Ovary (tissue), 9 donors: Measurements from ENCODE around the gene TACC2. TPM values are rescaled to one million over a fixed set of nuclear protein-coding genes. Genes with fewer than 3 reads are reported as not detected.

Source experiments
- DNase-seq, 5 donors: peaks; one replicate each; pipeline ENCODE4 v3.0.0-alpha.2; 2019 to 2020
- H3K27ac ChIP-seq, 2 donors: fragments of 200-600 bp; one replicate each; pipeline versions ENCODE4 v1.5.1 to v1.8.0; 2019 to 2022
- H3K27me3 ChIP-seq: fragments of 200-600 bp; one replicate; pipeline ENCODE4 v1.8.0; 2022
- H3K36me3 ChIP-seq: fragments of 200-600 bp; sonication (generic); one replicate; pipeline ENCODE4 v1.5.1; 2019
- H3K4me1 ChIP-seq: one replicate; pipeline ENCODE4 v1.8.1; 2013; ENCODE audit warnings: mild to moderate bottlenecking, moderate library complexity; ENCODE audit not compliant: insufficient read depth
- H3K4me3 ChIP-seq: fragments of 200-600 bp; sonication (generic); one replicate; pipeline ENCODE4 v1.5.1; 2017
- H3K9me3 ChIP-seq, 2 donors: fragments of 200-600 bp in 1 of 2; sonication (generic) in 1 of 2; one replicate each; pipeline versions ENCODE4 v1.5.1 to v1.8.1; 2013 to 2019; ENCODE audit warnings: mild to moderate bottlenecking in 1 of 2, moderate library complexity in 1 of 2
- CTCF ChIP-seq, 3 donors: fragments of 450-650 bp in 2 of 3; fragments of 200-600 bp in 1 of 3; IDR thresholded peaks; one replicate each; pipeline versions ENCODE4 v1.5.1 to v1.8.0; 2016 to 2022; ENCODE audit warnings: antibody characterized with exemption in 3 of 3, mild to moderate bottlenecking in 1 of 3
- EP300 ChIP-seq: sonication (generic); formaldehyde crosslinking; IDR thresholded peaks from one replicate; pipeline ENCODE4 v1.6.1; 2017; ENCODE audit warnings: antibody characterized with exemption
- POLR2A ChIP-seq: fragments of 450-650 bp; IDR thresholded peaks from one replicate; pipeline ENCODE4 v1.6.1; 2017; ENCODE audit warnings: antibody characterized with exemption, mild to moderate bottlenecking, moderate library complexity
- WGBS, 3 donors: extraction: QIAGEN DNeasy Blood & Tissue Kit in 1 of 3; methylation state at CpG; one replicate each; pipeline versions ENCODE4 v1.1.5 to v1.1.7; 2013 to 2017; 5-methylcytosine and 5-hydroxymethylcytosine counted together
- intact Hi-C, 4 donors: fragments of 100-400 bp; cut with DNase I; formaldehyde crosslinking; loops; one replicate each; pipeline versions ENCODE4 v1.11.0 to v1.15.1; 2022 to 2023
- polyA plus RNA-seq, 2 donors: library from polyadenylated mRNA; stranded (reverse); fragments of 200-250 nt in 1 of 2; fragments of 350-450 nt in 1 of 2; fragmentation: Illumina TruSeq in 1 of 2; extraction: RNeasy Lipid Tissue Mini Kit (QIAGEN cat#74804) in 1 of 2; gene quantifications; one replicate each; pipeline ENCODE4 v1.2.3, GENCODE V29; 2013 to 2014
- total RNA-seq, 7 donors: library from RNA; depleted of rRNA in 2 of 7; stranded (reverse); fragments of >200 nt in 2 of 7; fragmentation: NEBNext Ultra II Directional in 3 of 7; extraction: Animal tissue kit (Norgen Biotek cat#: 25700) in 3 of 7; gene quantifications; one replicate each; pipeline versions ENCODE4 v1.1.0 to v1.2.4, GENCODE V29; 2016 to 2023
- donor health status: DM: no; HTN: no; CAD: no; lungs with moderate emphysema.
- donor health status: DM: no; HTN: no; CAD: no.
- donor health status: Bipolar disorder and iron deficiency.
- donor health status: DM: yes; HTN: yes; CAD: no.
- donor health status: DM: no; HTN: no; CAD: no.
- donor health status: DM: yes; HTN: yes; CAD: no.

TACC2 gene
- total and polyA plus RNA-seq, 9 donors, result 6.1 to 66.4 (median 14.2) TPM

GRCh38 chr10:122261584-122261983, 272.6 kb downstream of the TACC2 start:
- 69 to 98% (median 74%) methylated on average over 1 of the region's 1 CpG for WGBS, 3 donors
- H3K27me3 ChIP-seq, result no peaks in the 10 kb centered on the region
- no peaks in the 10 kb centered on the region for H3K36me3 ChIP-seq
- peaks cover 1% of the 10 kb centered on the region for H3K4me1 ChIP-seq
- no peak overlapping the region for H3K27ac ChIP-seq
- no peaks in the 10 kb centered on the region for H3K9me3 ChIP-seq
- no peak for TF ChIP-seq CTCF (IDR thresholded peaks at IDR 0.05)
- TF ChIP-seq EP300, result no peak
- TF ChIP-seq POLR2A, result no peak
- intact Hi-C loops, result no loop called here
- H3K4me3 ChIP-seq, result no peak overlapping the region
- no peak for DNase-seq

GRCh38 chr10:122263971-122264370, 275.0 kb downstream of the TACC2 start:
- Histone ChIP-seq H3K9me3 (no peaks in the 10 kb centered on the region), H3K36me3 (no peaks in the 10 kb centered on the region), H3K4me3 (no peak overlapping the region), H3K27me3 (no peaks in the 10 kb centered on the region), H3K4me1 (no peaks in the 10 kb centered on the region), H3K27ac (no peak overlapping the region)
- TF ChIP-seq CTCF (IDR thresholded peaks at IDR 0.05), result no peak
- TF ChIP-seq EP300, result no peak
- no peak for TF ChIP-seq POLR2A
- no peak for DNase-seq
- WGBS, 3 donors, result 6 to 42% (median 36%) methylated on average over 1 of the region's 1 CpG
- intact Hi-C loops, result no loop called here

- no peak for DNase-seq
- Histone ChIP-seq H3K27ac (no peak overlapping the region), H3K4me3 (no peak overlapping the region), H3K27me3 (no peaks in the 10 kb centered on the region), H3K9me3 (no peaks in the 10 kb centered on the region), H3K36me3 (no peaks in the 10 kb centered on the region), H3K4me1 (no peaks in the 10 kb centered on the region)
- intact Hi-C loops, result no loop called here
- TF ChIP-seq POLR2A, result no peak
- no peak for TF ChIP-seq EP300
- TF ChIP-seq CTCF (IDR thresholded peaks at IDR 0.05), result no peak
- WGBS, 3 donors, result 88 to 98% (median 91%) methylated on average over 1 of the region's 1 CpG
These were observed 275.5 kb downstream of the TACC2 start for GRCh38 chr10:122264436-122264835.

- intact Hi-C loops, result no loop called here
- H3K27me3 ChIP-seq, result no peaks in the 10 kb centered on the region
- H3K4me3 ChIP-seq, result no peak overlapping the region
- H3K9me3 ChIP-seq, result no peaks in the 10 kb centered on the region
- H3K4me1 ChIP-seq, result no peaks in the 10 kb centered on the region
- TF ChIP-seq POLR2A (no peak), CTCF (IDR thresholded peaks at IDR 0.05) (no peak), EP300 (no peak)
- no peak for DNase-seq
- 89 to 95% (median 90%) methylated on average over 8 of the region's 8 CpGs for WGBS, 3 donors
- no peak overlapping the region for H3K27ac ChIP-seq
- H3K36me3 ChIP-seq, result no peaks in the 10 kb centered on the region
These were observed 276.0 kb downstream of the TACC2 start for GRCh38 chr10:122264931-122265330.

- no peaks in the 10 kb centered on the region for H3K36me3 ChIP-seq
- no peak overlapping the region for H3K27ac ChIP-seq
- DNase-seq, result no peak
- no peaks in the 10 kb centered on the region for H3K4me1 ChIP-seq
- H3K9me3 ChIP-seq, result no peaks in the 10 kb centered on the region
- H3K27me3 ChIP-seq, result no peaks in the 10 kb centered on the region
- H3K4me3 ChIP-seq, result no peak overlapping the region
- intact Hi-C loops, result no loop called here
- WGBS, 3 donors, result 69 to 86% (median 76%) methylated on average over 6 of the region's 6 CpGs
- TF ChIP-seq POLR2A (no peak), CTCF (IDR thresholded peaks at IDR 0.05) (no peak), EP300 (no peak)
These were observed 276.9 kb downstream of the TACC2 start for GRCh38 chr10:122265896-122266295.
